Osteoblast (primary cell): ENCODE results near the gene DNAJC11. TPM values are rescaled to one million over a fixed set of nuclear protein-coding genes. Genes with fewer than 3 reads are reported as not detected.

ENCODE experiments used
- DNase-seq: peaks from one replicate; pipeline ENCODE4 v3.0.0; 2011; ENCODE audit warnings: low spot score, mixed read lengths; ENCODE audit not compliant: insufficient read length; ENCODE audit errors: missing footprints
- H2AFZ ChIP-seq: 2 replicates; pipeline ENCODE4 v1.6.0; 2011; ENCODE audit warnings: mild to moderate bottlenecking, low read length
- H3K27ac ChIP-seq: 2 replicates; pipeline ENCODE4 v1.5.1; 2011; ENCODE audit warnings: mild to moderate bottlenecking, low read depth, low read length, moderate library complexity
- H3K27me3 ChIP-seq: 2 replicates; pipeline ENCODE4 v1.6.0; 2012; ENCODE audit warnings: mild to moderate bottlenecking, control low read depth, inconsistent platforms, low read length, moderate library complexity; ENCODE audit not compliant: insufficient read depth
- H3K36me3 ChIP-seq: 2 replicates; pipeline ENCODE4 v1.5.1; 2011; ENCODE audit warnings: mild to moderate bottlenecking, low read length, control low read depth, moderate library complexity; ENCODE audit not compliant: insufficient read depth
- H3K4me1 ChIP-seq: 2 replicates; pipeline ENCODE4 v1.5.1; 2011; ENCODE audit warnings: mild to moderate bottlenecking, low read length, control low read depth, moderate library complexity; ENCODE audit not compliant: insufficient read depth
- H3K4me2 ChIP-seq: 2 replicates; pipeline ENCODE4 v1.6.0; 2011; ENCODE audit warnings: mild to moderate bottlenecking, low read length; ENCODE audit not compliant: insufficient read depth
- H3K4me3 ChIP-seq: fragments of 200-600 bp; sonication (generic); 3 replicates; pipeline ENCODE4 v1.5.1; 2012; ENCODE audit warnings: mild to moderate bottlenecking, low read length, inconsistent platforms; ENCODE audit not compliant: insufficient read depth
- H3K79me2 ChIP-seq: 2 replicates; pipeline ENCODE4 v1.6.0; 2012; ENCODE audit warnings: mild to moderate bottlenecking, low read length, control low read depth, inconsistent platforms; ENCODE audit not compliant: insufficient read depth
- H3K9me3 ChIP-seq: 2 replicates; pipeline ENCODE4 v1.5.1; 2011; ENCODE audit warnings: low read depth, low read length, control low read depth
- H4K20me1 ChIP-seq: 2 replicates; pipeline ENCODE4 v1.6.0; 2012; ENCODE audit warnings: mild to moderate bottlenecking, low read length, control low read depth; ENCODE audit not compliant: insufficient read depth
- CTCF ChIP-seq: IDR thresholded peaks from 2 replicates; pipeline ENCODE4 v1.5.1; 2011; ENCODE audit warnings: mild to moderate bottlenecking, low read depth, low read length, moderate library complexity; ENCODE audit errors: extremely low read depth
- total RNA-seq: library from RNA; depleted of rRNA; stranded (reverse); fragments of >200 nt; gene quantifications from 2 replicates; pipeline ENCODE4 v1.2.3, GENCODE V29; 2012

Gene DNAJC11
- total RNA-seq, 1 donor, result 26.8 TPM

GRCh38 chr1:6597777-6598131, 103.9 kb downstream of the DNAJC11 start:
- Histone ChIP-seq H3K79me2 (peaks cover 90% of the 10 kb centered on the region), H2AFZ (no peak overlapping the region), H3K4me3 (no peak overlapping the region), H3K27me3 (no peaks in the 10 kb centered on the region), H3K36me3 (peaks cover 65% of the 10 kb centered on the region), H3K27ac (no peak overlapping the region), H3K4me1 (peaks cover 17% of the 10 kb centered on the region), H3K9me3 (no peaks in the 10 kb centered on the region), H3K4me2 (no peak overlapping the region), H4K20me1 (peaks cover 83% of the 10 kb centered on the region)
- no peak for TF ChIP-seq CTCF
- peak; percentile 76 for DNase-seq

- DNase-seq, result peak; percentile 74
- peaks cover 85% of the 10 kb centered on the region for H4K20me1 ChIP-seq
- H3K27ac ChIP-seq, result peak overlapping the region; percentile 10
- no peak overlapping the region for H3K4me2 ChIP-seq
- H3K4me1 ChIP-seq, result peaks cover 17% of the 10 kb centered on the region
- H3K27me3 ChIP-seq, result no peaks in the 10 kb centered on the region
- TF ChIP-seq CTCF, result no peak
- no peaks in the 10 kb centered on the region for H3K9me3 ChIP-seq
- peaks cover 94% of the 10 kb centered on the region for H3K79me2 ChIP-seq
- H2AFZ ChIP-seq, result no peak overlapping the region
- H3K36me3 ChIP-seq, result peaks cover 71% of the 10 kb centered on the region
- no peak overlapping the region for H3K4me3 ChIP-seq
These were observed 104.5 kb downstream of the DNAJC11 start for GRCh38 chr1:6596886-6597776.

- Histone ChIP-seq H2AFZ (no peak overlapping the region), H3K79me2 (peaks cover 94% of the 10 kb centered on the region), H4K20me1 (peaks cover 83% of the 10 kb centered on the region), H3K4me1 (peaks cover 17% of the 10 kb centered on the region), H3K36me3 (peaks cover 76% of the 10 kb centered on the region), H3K27me3 (no peaks in the 10 kb centered on the region), H3K4me2 (no peak overlapping the region), H3K27ac (no peak overlapping the region), H3K4me3 (no peak overlapping the region), H3K9me3 (no peaks in the 10 kb centered on the region)
- DNase-seq, result peak; percentile 80
- TF ChIP-seq CTCF, result no peak
These were observed 105.3 kb downstream of the DNAJC11 start for GRCh38 chr1:6596351-6596750.

- Histone ChIP-seq H3K9me3 (no peaks in the 10 kb centered on the region), H3K27me3 (no peaks in the 10 kb centered on the region), H3K4me2 (no peak overlapping the region), H4K20me1 (peaks cover 85% of the 10 kb centered on the region), H3K36me3 (peaks cover 80% of the 10 kb centered on the region), H3K79me2 (peaks cover 92% of the 10 kb centered on the region), H3K4me3 (no peak overlapping the region), H3K27ac (no peak overlapping the region), H3K4me1 (peaks cover 12% of the 10 kb centered on the region), H2AFZ (no peak overlapping the region)
- DNase-seq, result peak; percentile 80
- TF ChIP-seq CTCF, result no peak
These were observed 106.5 kb downstream of the DNAJC11 start for GRCh38 chr1:6594977-6595740.
